Measurements from ENCODE around the gene EMC1. TPM values are rescaled to one million over a fixed set of nuclear protein-coding genes. Genes with fewer than 3 reads are reported as not detected.
A peak's percentile ranks its signal among the peaks of the same experiment; 100 is the strongest.

EMC1 gene
- polyA plus RNA-seq, 1 donor (not counting 4 experiments of a cell fraction or from before 2014, with no cell fraction given) = 28.6 TPM

- FAIRE-seq (peak; percentile 9), DNase-seq (ENCODE audit: low read depth, low spot score) (no peak)
- H2AFZ ChIP-seq (ENCODE audit: control insufficient read depth, low read length) = no peak overlapping the region
- H4K20me1 ChIP-seq (ENCODE audit: control insufficient read depth, extremely low read depth, insufficient read depth, low read length) = no peaks in the 10 kb centered on the region
- no peaks in the 10 kb centered on the region for H3K4me1 ChIP-seq (ENCODE audit: control insufficient read depth, extremely low read depth, insufficient read depth, low read length)
- no peaks in the 10 kb centered on the region for H3K9me3 ChIP-seq (ENCODE audit: control insufficient read depth, low read depth, low read length)
- no peaks in the 10 kb centered on the region for H3K9me1 ChIP-seq (ENCODE audit: control insufficient read depth, extremely low read depth, insufficient read depth, low read length)
- H3K4me3 ChIP-seq (ENCODE audit: control insufficient read depth in 2 of 3, extremely low read depth in 1 of 3, insufficient read depth in 2 of 3, low read depth in 1 of 3, low read length in 3 of 3) = no peak overlapping the region
- H3K9ac ChIP-seq (ENCODE audit: control insufficient read depth, extremely low read depth, insufficient read depth, low read length) = no peak overlapping the region
- dilution Hi-C loops (cut with MboI; ENCODE audit: extremely low pct_ligation_motif_present, low sequenced_read_pairs) = no loop called here
- no peak overlapping the region for H3K4me2 ChIP-seq (ENCODE audit: control insufficient read depth, extremely low read depth, insufficient read depth, low read depth, low read length)
- H3K27ac ChIP-seq (ENCODE audit: control insufficient read depth, insufficient read depth, low read length) = no peak overlapping the region
- H3K27me3 ChIP-seq (ENCODE audit: control insufficient read depth, extremely low read depth, insufficient read depth, low read length) = no peaks in the 10 kb centered on the region
- TF ChIP-seq, protein P1, sequence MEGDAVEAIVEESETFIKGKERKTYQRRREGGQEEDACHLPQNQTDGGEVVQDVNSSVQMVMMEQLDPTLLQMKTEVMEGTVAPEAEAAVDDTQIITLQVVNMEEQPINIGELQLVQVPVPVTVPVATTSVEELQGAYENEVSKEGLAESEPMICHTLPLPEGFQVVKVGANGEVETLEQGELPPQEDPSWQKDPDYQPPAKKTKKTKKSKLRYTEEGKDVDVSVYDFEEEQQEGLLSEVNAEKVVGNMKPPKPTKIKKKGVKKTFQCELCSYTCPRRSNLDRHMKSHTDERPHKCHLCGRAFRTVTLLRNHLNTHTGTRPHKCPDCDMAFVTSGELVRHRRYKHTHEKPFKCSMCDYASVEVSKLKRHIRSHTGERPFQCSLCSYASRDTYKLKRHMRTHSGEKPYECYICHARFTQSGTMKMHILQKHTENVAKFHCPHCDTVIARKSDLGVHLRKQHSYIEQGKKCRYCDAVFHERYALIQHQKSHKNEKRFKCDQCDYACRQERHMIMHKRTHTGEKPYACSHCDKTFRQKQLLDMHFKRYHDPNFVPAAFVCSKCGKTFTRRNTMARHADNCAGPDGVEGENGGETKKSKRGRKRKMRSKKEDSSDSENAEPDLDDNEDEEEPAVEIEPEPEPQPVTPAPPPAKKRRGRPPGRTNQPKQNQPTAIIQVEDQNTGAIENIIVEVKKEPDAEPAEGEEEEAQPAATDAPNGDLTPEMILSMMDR (optimal IDR thresholded peaks at IDR 0.05 in 1 of 3, IDR thresholded peaks at IDR 0.05 in 1 of 3, conservative IDR thresholded peaks at IDR 0.05 in 1 of 3; ENCODE audit: extremely low read depth in 1 of 3, insufficient read depth in 2 of 3, low read length in 3 of 3) = no peak
- TF ChIP-seq EZH2 (IDR thresholded peaks at IDR 0.05; ENCODE audit: low read length) = no peak
- H3K79me2 ChIP-seq (ENCODE audit: control insufficient read depth, insufficient read depth, low read length) = peaks cover 1% of the 10 kb centered on the region
- H3K36me3 ChIP-seq (ENCODE audit: control insufficient read depth in 2 of 2, extremely low read depth in 1 of 2, insufficient read depth in 2 of 2, low read length in 2 of 2) = peaks cover 43 to 48% of the 10 kb centered on the region in 2 experiments
Measured at GRCh38 chr1:19222979-19223824, 28.1 kb downstream of the EMC1 start.

DNA sequence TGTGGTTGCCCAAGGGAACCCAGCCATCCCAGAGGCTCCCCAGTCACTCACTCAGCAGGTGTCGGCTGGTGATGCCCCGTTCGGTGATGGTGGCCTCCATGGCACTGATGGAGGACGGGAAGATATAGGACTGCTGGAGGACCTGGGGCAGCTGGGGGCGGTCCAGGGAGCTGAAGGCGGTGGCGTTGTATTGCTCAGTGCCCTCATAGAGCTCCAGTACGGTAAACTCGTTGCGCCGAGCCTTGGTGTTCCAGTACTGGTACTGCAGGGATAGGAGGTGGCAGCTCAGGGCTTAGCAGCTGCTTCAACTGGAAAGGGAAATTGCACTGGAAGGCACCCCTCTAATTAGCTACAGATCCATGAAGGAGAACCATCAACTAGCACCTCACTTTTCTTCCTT, 28.8 kb downstream of the EMC1 start:
- peaks cover 1% of the 10 kb centered on the region for H3K79me2 ChIP-seq (ENCODE audit: control insufficient read depth, insufficient read depth, low read length)
- no peak overlapping the region for H3K9ac ChIP-seq (ENCODE audit: control insufficient read depth, extremely low read depth, insufficient read depth, low read length)
- no peak for DNase-seq (ENCODE audit: low read depth, low spot score)
- H3K27ac ChIP-seq (ENCODE audit: control insufficient read depth, insufficient read depth, low read length) = no peak overlapping the region
- no peaks in the 10 kb centered on the region for H3K9me3 ChIP-seq (ENCODE audit: control insufficient read depth, low read depth, low read length)
- no peak overlapping the region for H3K4me2 ChIP-seq (ENCODE audit: control insufficient read depth, extremely low read depth, insufficient read depth, low read depth, low read length)
- no peak overlapping the region for H2AFZ ChIP-seq (ENCODE audit: control insufficient read depth, low read length)
- H4K20me1 ChIP-seq (ENCODE audit: control insufficient read depth, extremely low read depth, insufficient read depth, low read length) = no peaks in the 10 kb centered on the region
- dilution Hi-C loops (cut with MboI; ENCODE audit: extremely low pct_ligation_motif_present, low sequenced_read_pairs) = no loop called here
- H3K27me3 ChIP-seq (ENCODE audit: control insufficient read depth, extremely low read depth, insufficient read depth, low read length) = no peaks in the 10 kb centered on the region
- no peaks in the 10 kb centered on the region for H3K4me1 ChIP-seq (ENCODE audit: control insufficient read depth, extremely low read depth, insufficient read depth, low read length)
- H3K4me3 ChIP-seq (ENCODE audit: control insufficient read depth in 2 of 3, extremely low read depth in 1 of 3, insufficient read depth in 2 of 3, low read depth in 1 of 3, low read length in 3 of 3) = no peak overlapping the region
- TF ChIP-seq EZH2 (IDR thresholded peaks at IDR 0.05; ENCODE audit: low read length) = no peak
- TF ChIP-seq, protein P1 (optimal IDR thresholded peaks at IDR 0.05 in 1 of 3, IDR thresholded peaks at IDR 0.05 in 1 of 3, conservative IDR thresholded peaks at IDR 0.05 in 1 of 3; ENCODE audit: extremely low read depth in 1 of 3, insufficient read depth in 2 of 3, low read length in 3 of 3) = no peak
- no peaks in the 10 kb centered on the region for H3K9me1 ChIP-seq (ENCODE audit: control insufficient read depth, extremely low read depth, insufficient read depth, low read length)
- H3K36me3 ChIP-seq (ENCODE audit: control insufficient read depth in 2 of 2, extremely low read depth in 1 of 2, insufficient read depth in 2 of 2, low read length in 2 of 2) = peaks cover 47 to 50% of the 10 kb centered on the region in 2 experiments
- no peak for FAIRE-seq

Measured in keratinocyte (primary cell).